ENCODE results near the gene PRRT3. TPM values are rescaled to one million over a fixed set of nuclear protein-coding genes. Genes with fewer than 3 reads are reported as not detected.

The PRRT3 gene
- total and polyA plus RNA-seq, 7 experiments from 2014 or later = 5.1 to 10.8 (median 7.7) TPM

- H3K9me3 ChIP-seq (ENCODE audit: control insufficient read depth in 2 of 3, low read length in 3 of 3) = no peaks in the 10 kb centered on the region
- H3K4me3 Mint-ChIP-seq = no peak overlapping the region
Measured at GRCh38 chr3:9957214-9957613, 5.0 kb upstream of the PRRT3 start.

DNA sequence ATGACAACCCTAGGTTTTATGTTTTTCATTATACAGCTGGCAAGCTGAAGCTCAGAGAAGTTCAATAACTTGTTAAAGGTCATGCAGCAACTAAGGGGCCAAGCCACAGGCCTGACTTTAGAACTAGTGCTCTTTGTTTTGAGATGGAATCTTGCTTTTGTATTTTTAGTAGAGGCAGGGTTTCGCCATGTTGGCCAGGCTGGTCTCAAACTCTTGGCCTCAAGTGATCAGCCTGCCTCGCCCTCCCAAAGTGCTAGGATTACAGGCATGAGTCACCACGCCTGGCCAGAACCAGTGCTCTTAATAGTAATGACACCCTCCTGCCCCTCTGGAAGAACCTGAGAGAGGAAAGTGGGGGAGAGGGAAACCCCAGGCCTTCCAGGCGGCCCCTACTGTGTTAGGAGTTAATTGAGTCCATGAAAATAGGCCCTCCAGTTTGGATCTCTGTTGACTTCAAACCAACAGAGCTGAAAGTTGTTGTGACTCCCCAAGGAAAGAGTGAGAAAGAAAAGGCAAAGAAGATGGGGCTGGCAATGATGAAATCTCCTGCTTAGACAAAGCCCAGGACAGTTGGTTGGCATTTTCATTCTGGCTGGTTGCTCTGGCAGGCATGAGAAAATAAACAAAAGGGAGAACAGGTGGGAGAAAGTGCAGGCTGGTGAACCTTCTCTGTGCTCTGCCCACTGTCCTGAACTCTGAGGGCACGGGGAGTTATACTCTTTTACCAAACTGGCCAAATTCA lies 3.6 kb upstream of the PRRT3 start:
- ATAC-seq (no peak), DNase-seq (no peak)
- H3K4me1 ChIP-seq (ENCODE audit: control insufficient read depth in 2 of 2, insufficient read depth in 2 of 2, low read length in 2 of 2) = peaks cover 10 to 14% of the 10 kb centered on the region in 2 donors
- ChIA-PET CTCF (interaction anchor here (1.1 kb wide), 1 partner anchor 26 kb away, joined by 3 read pairs; no protein-coding TSS in a partner anchor), POLR2A (interaction anchor here (5.2 kb wide), 1 partner anchor 23 kb away, joined by 43 read pairs; the partner anchor contains the start of gene CRELD1)
- H3K27me3 Mint-ChIP-seq = no peaks in the 10 kb centered on the region
- no peak overlapping the region for H3K4me3 ChIP-seq (ENCODE audit: low read length)
- no peak overlapping the region for H3K4me3 Mint-ChIP-seq
- no peaks in the 10 kb centered on the region for H3K9me3 ChIP-seq (ENCODE audit: control insufficient read depth in 2 of 3, low read length in 3 of 3)
- H3K36me3 ChIP-seq (ENCODE audit: control insufficient read depth in 2 of 3, insufficient read depth in 3 of 3, low read length in 3 of 3) = peaks cover 0 to 3% (median 0%) of the 10 kb centered on the region in 3 experiments
- H3K27ac Mint-ChIP-seq = peak overlapping the region in 4 of 9 donors; percentile 17 to 53 (median 49)
- no peaks in the 10 kb centered on the region for H3K36me3 Mint-ChIP-seq
- no peak overlapping the region for H3K27ac ChIP-seq (ENCODE audit: low read depth, low read length)
- intact Hi-C loops (cut with micrococcal nuclease) = no loop called here
- H3K4me1 Mint-ChIP-seq = peaks cover 6 to 19% (median 14%) of the 10 kb centered on the region in 7 donors
- no peaks in the 10 kb centered on the region for H3K27me3 ChIP-seq (ENCODE audit: control insufficient read depth in 2 of 2, insufficient read depth in 2 of 2, low read length in 2 of 2)
- H3K9me3 Mint-ChIP-seq = no peaks in the 10 kb centered on the region

More at GRCh38 chr3:9957214-9957613, 5.0 kb upstream of the PRRT3 start:
- peak overlapping the region in 1 of 9 donors; percentile 69 for H3K27ac Mint-ChIP-seq
- Histone ChIP-seq H3K4me3 (ENCODE audit: low read length) (no peak overlapping the region), H3K27ac (ENCODE audit: low read depth, low read length) (no peak overlapping the region), H3K36me3 (ENCODE audit: control insufficient read depth in 2 of 3, insufficient read depth in 3 of 3, low read length in 3 of 3) (peaks cover 0 to 8% (median 0%) of the 10 kb centered on the region in 3 experiments), H3K27me3 (ENCODE audit: control insufficient read depth in 2 of 2, insufficient read depth in 2 of 2, low read length in 2 of 2) (no peaks in the 10 kb centered on the region), H3K4me1 (ENCODE audit: control insufficient read depth in 2 of 2, insufficient read depth in 2 of 2, low read length in 2 of 2) (peaks cover 0 to 3% of the 10 kb centered on the region in 2 donors)
- H3K36me3 Mint-ChIP-seq = no peaks in the 10 kb centered on the region
- intact Hi-C loops (cut with micrococcal nuclease) = no loop called here
- H3K9me3 Mint-ChIP-seq = no peaks in the 10 kb centered on the region
- ChIA-PET POLR2A (no interaction called here), CTCF (no interaction called here)
- peaks cover 0 to 9% (median 5%) of the 10 kb centered on the region in 7 donors for H3K4me1 Mint-ChIP-seq
- DNase-seq = no peak
- no peak for ATAC-seq
- no peaks in the 10 kb centered on the region for H3K27me3 Mint-ChIP-seq

GRCh38 chr3:9955067-9955502 lies 2.9 kb upstream of the PRRT3 start:
- Histone ChIP-seq H3K4me3 (ENCODE audit: low read length) (no peak overlapping the region), H3K36me3 (ENCODE audit: control insufficient read depth in 2 of 3, insufficient read depth in 3 of 3, low read length in 3 of 3) (no peaks in the 10 kb centered on the region), H3K4me1 (ENCODE audit: control insufficient read depth in 2 of 2, insufficient read depth in 2 of 2, low read length in 2 of 2) (peaks cover 11 to 15% of the 10 kb centered on the region in 2 donors), H3K9me3 (ENCODE audit: control insufficient read depth in 2 of 3, low read length in 3 of 3) (no peaks in the 10 kb centered on the region), H3K27ac (ENCODE audit: low read depth, low read length) (no peak overlapping the region), H3K27me3 (ENCODE audit: control insufficient read depth in 2 of 2, insufficient read depth in 2 of 2, low read length in 2 of 2) (no peaks in the 10 kb centered on the region)
- POLR2A ChIA-PET = interaction anchor here (5.2 kb wide), 1 partner anchor 22 kb away, joined by 43 read pairs; the partner anchor contains the start of gene CRELD1
- Mint-ChIP-seq H3K27me3 (no peaks in the 10 kb centered on the region), H3K36me3 (no peaks in the 10 kb centered on the region), H3K9me3 (no peaks in the 10 kb centered on the region), H3K4me1 (peaks cover 10 to 24% (median 16%) of the 10 kb centered on the region in 7 donors), H3K4me3 (no peak overlapping the region), H3K27ac (peak overlapping the region in 1 of 9 donors; percentile 54)
- CTCF ChIA-PET = interaction anchor here (1.1 kb wide), 1 partner anchor 26 kb away, joined by 3 read pairs; no protein-coding TSS in a partner anchor
- no peak for DNase-seq
- intact Hi-C loops (cut with micrococcal nuclease) = no loop called here
- ATAC-seq = no peak

DNA sequence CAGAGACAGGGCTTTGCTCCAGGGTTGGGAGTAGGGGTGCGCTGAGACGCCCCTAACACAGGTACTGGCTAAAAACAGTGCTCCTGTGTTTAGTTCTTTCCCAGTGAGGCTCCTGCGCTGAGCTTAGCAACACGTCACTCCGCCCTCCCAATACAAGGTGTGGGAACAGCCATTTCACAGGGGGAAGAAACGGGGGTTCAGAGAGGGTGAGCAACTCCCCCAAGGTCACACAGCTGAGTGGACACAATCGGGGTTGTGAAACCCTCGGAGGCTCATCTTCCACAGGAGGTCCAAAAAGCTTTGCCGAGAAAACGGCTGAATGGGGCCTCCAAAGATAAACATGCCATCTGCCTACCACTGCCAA lies 628 bp downstream of the PRRT3 start:
- Histone ChIP-seq H3K27ac (ENCODE audit: low read depth, low read length) (peak overlapping the region; percentile 60), H3K4me3 (ENCODE audit: low read length) (peak overlapping the region; percentile 51), H3K36me3 (ENCODE audit: control insufficient read depth in 2 of 3, insufficient read depth in 3 of 3, low read length in 3 of 3) (peaks cover 0 to 11% (median 0%) of the 10 kb centered on the region in 3 experiments), H3K4me1 (ENCODE audit: control insufficient read depth in 2 of 2, insufficient read depth in 2 of 2, low read length in 2 of 2) (peaks cover 11 to 15% of the 10 kb centered on the region in 2 donors), H3K9me3 (ENCODE audit: control insufficient read depth in 2 of 3, low read length in 3 of 3) (no peaks in the 10 kb centered on the region), H3K27me3 (ENCODE audit: control insufficient read depth in 2 of 2, insufficient read depth in 2 of 2, low read length in 2 of 2) (no peaks in the 10 kb centered on the region)
- ATAC-seq (peak; percentile 10), DNase-seq (no peak)
- H3K27ac Mint-ChIP-seq = peak overlapping the region in 7 of 9 donors; percentile 36 to 70 (median 62)
- peak overlapping the region; percentile 83 to 91 (median 86) for H3K4me3 Mint-ChIP-seq
- H3K4me1 Mint-ChIP-seq = peaks cover 10 to 24% (median 16%) of the 10 kb centered on the region in 7 donors
- CTCF ChIA-PET = interaction anchor here (1.7 kb wide), 1 partner anchor 19 kb away, joined by 7 read pairs; the partner anchor contains the start of gene CRELD1
- H3K36me3 Mint-ChIP-seq = no peaks in the 10 kb centered on the region
- H3K27me3 Mint-ChIP-seq = no peaks in the 10 kb centered on the region
- H3K9me3 Mint-ChIP-seq = no peaks in the 10 kb centered on the region
- POLR2A ChIA-PET = interaction anchor here (1.6 to 5.2 kb wide), 4 partner anchors 17 to 369 kb away, joined by 5 to 43 read pairs (median 6); partner anchors contain the start of genes CRELD1 and SEC13
- intact Hi-C loops (cut with micrococcal nuclease) = loop anchor here (2.0 to 5.0 kb wide), 2 partner anchors 35 to 36 kb away; partner anchors contain the start of gene EMC3 (in 2 of the 2)

GRCh38 chr3:9951126-9951525 lies 1.1 kb downstream of the PRRT3 start:
- peak overlapping the region; percentile 60 for H3K27ac ChIP-seq (ENCODE audit: low read depth, low read length)
- no peak for ATAC-seq
- H3K27me3 ChIP-seq (ENCODE audit: control insufficient read depth in 2 of 2, insufficient read depth in 2 of 2, low read length in 2 of 2) = no peaks in the 10 kb centered on the region
- peaks cover 11 to 15% of the 10 kb centered on the region in 2 donors for H3K4me1 ChIP-seq (ENCODE audit: control insufficient read depth in 2 of 2, insufficient read depth in 2 of 2, low read length in 2 of 2)
- no peaks in the 10 kb centered on the region for H3K9me3 ChIP-seq (ENCODE audit: control insufficient read depth in 2 of 3, low read length in 3 of 3)
- H3K4me1 Mint-ChIP-seq = peaks cover 10 to 26% (median 19%) of the 10 kb centered on the region in 7 donors
- peaks cover 0 to 2% (median 0%) of the 10 kb centered on the region in 5 donors for H3K36me3 Mint-ChIP-seq
- H3K36me3 ChIP-seq (ENCODE audit: control insufficient read depth in 2 of 3, insufficient read depth in 3 of 3, low read length in 3 of 3) = peaks cover 0 to 11% (median 0%) of the 10 kb centered on the region in 3 experiments
- H3K4me3 Mint-ChIP-seq = peak overlapping the region; percentile 83 to 91 (median 86)
- no peaks in the 10 kb centered on the region for H3K27me3 Mint-ChIP-seq
- H3K4me3 ChIP-seq (ENCODE audit: low read length) = peak overlapping the region; percentile 51
- ChIA-PET CTCF (interaction anchor here (1.7 kb wide), 1 partner anchor 18 kb away, joined by 7 read pairs; the partner anchor contains the start of gene CRELD1), POLR2A (interaction anchor here (1.8 to 5.2 kb wide), 3 partner anchors 16 to 370 kb away, joined by 6 to 43 read pairs (median 7); partner anchors contain the start of genes CRELD1 and SEC13)
- no peak for DNase-seq
- H3K9me3 Mint-ChIP-seq = no peaks in the 10 kb centered on the region
- intact Hi-C loops (cut with micrococcal nuclease) = loop anchor here (2.0 to 5.0 kb wide), 2 partner anchors 36 kb away; partner anchors contain the start of gene EMC3 (in 2 of the 2)
- H3K27ac Mint-ChIP-seq = peak overlapping the region in 6 of 9 donors; percentile 7 to 84 (median 56)

- ChIA-PET POLR2A (interaction anchor here (1.4 to 1.8 kb wide), 2 partner anchors 16 to 18 kb away, joined by 6 to 10 read pairs; partner anchors contain the start of gene CRELD1), CTCF (interaction anchor here (1.5 kb wide), 1 partner anchor 17 kb away, joined by 6 read pairs; the partner anchor contains the start of gene CRELD1)
- intact Hi-C loops (cut with micrococcal nuclease) = loop anchor here (2.0 to 5.0 kb wide), 3 partner anchors 37 to 217 kb away; partner anchors contain the start of genes BRPF1 (in 2 of the 2) and EMC3 (in 2 of the 2)
- no peaks in the 10 kb centered on the region for H3K9me3 Mint-ChIP-seq
- peaks cover 0 to 2% (median 0%) of the 10 kb centered on the region in 5 donors for H3K36me3 Mint-ChIP-seq
- Histone ChIP-seq H3K4me1 (ENCODE audit: control insufficient read depth in 2 of 2, insufficient read depth in 2 of 2, low read length in 2 of 2) (peaks cover 11 to 15% of the 10 kb centered on the region in 2 donors), H3K4me3 (ENCODE audit: low read length) (no peak overlapping the region), H3K27me3 (ENCODE audit: control insufficient read depth in 2 of 2, insufficient read depth in 2 of 2, low read length in 2 of 2) (no peaks in the 10 kb centered on the region), H3K27ac (ENCODE audit: low read depth, low read length) (no peak overlapping the region), H3K9me3 (ENCODE audit: control insufficient read depth in 2 of 3, low read length in 3 of 3) (no peaks in the 10 kb centered on the region), H3K36me3 (ENCODE audit: control insufficient read depth in 2 of 3, insufficient read depth in 3 of 3, low read length in 3 of 3) (peaks cover 0 to 11% (median 0%) of the 10 kb centered on the region in 3 experiments)
- H3K27me3 Mint-ChIP-seq = no peaks in the 10 kb centered on the region
- no peak overlapping the region for H3K4me3 Mint-ChIP-seq
- H3K4me1 Mint-ChIP-seq = peaks cover 10 to 29% (median 19%) of the 10 kb centered on the region in 7 donors
- DNase-seq (no peak), ATAC-seq (no peak)
- H3K27ac Mint-ChIP-seq = no peak overlapping the region
Measured at GRCh38 chr3:9949626-9950025, 2.6 kb downstream of the PRRT3 start.

Data from naive thymus-derived CD4-positive, alpha-beta T cell (primary cell).